Spinal cord (tissue), 10 donors: ENCODE measurements around the gene COL20A1. TPM values are rescaled to one million over a fixed set of nuclear protein-coding genes. Genes with fewer than 3 reads are reported as not detected.

Experiments
- DNase-seq, 6 donors: peaks; one replicate each; pipeline versions ENCODE4 v3.0.0 to v3.0.0-alpha.2; 2013 to 2015; ENCODE audit warnings: low spot score in 6 of 6, low read depth in 4 of 6
- H3K27ac ChIP-seq: one replicate; pipeline ENCODE4 v1.5.1; 2013; ENCODE audit warnings: low read depth, low read length, control low read depth
- H3K27me3 ChIP-seq: one replicate; pipeline ENCODE4 v1.6.1; 2013; ENCODE audit warnings: low read length; ENCODE audit not compliant: control insufficient read depth, insufficient read depth
- H3K36me3 ChIP-seq: one replicate; pipeline ENCODE4 v1.6.1; 2013; ENCODE audit warnings: low read length; ENCODE audit not compliant: control insufficient read depth, insufficient read depth
- H3K4me1 ChIP-seq: one replicate; pipeline ENCODE4 v1.6.1; 2013; ENCODE audit warnings: low read length; ENCODE audit not compliant: control insufficient read depth, insufficient read depth
- H3K4me3 ChIP-seq: one replicate; pipeline ENCODE4 v1.5.1; 2013; ENCODE audit warnings: low read depth, low read length, control low read depth
- H3K9me3 ChIP-seq: one replicate; pipeline ENCODE4 v1.6.1; 2013; ENCODE audit warnings: low read length; ENCODE audit not compliant: control insufficient read depth, insufficient read depth
- WGBS: methylation state at CpG from one replicate; pipeline ENCODE4 v1.1.5; 2013; ENCODE audit warnings: missing lambda C conversion rate; ENCODE audit not compliant: insufficient coverage; 5-methylcytosine and 5-hydroxymethylcytosine counted together
- polyA plus RNA-seq, 2 donors: library from polyadenylated mRNA; unstranded; fragments of 120-200 nt; gene quantifications; one replicate each; pipeline ENCODE4 v1.2.1, GENCODE V29; 2013; ENCODE audit not compliant: insufficient read length in 2 of 2
- total RNA-seq, 2 donors: library from RNA; depleted of rRNA in 1 of 2; stranded (reverse); fragments of 120-200 nt in 1 of 2; fragments of >200 nt in 1 of 2; gene quantifications; one replicate each; pipeline versions ENCODE4 v1.2.3 to v1.2.4, GENCODE V29; 2013 to 2014
- donor health status: healthy.

Gene COL20A1
- total and polyA plus RNA-seq, 4 donors = 10.3 to 50.9 (median 32.2) TPM

- DNase-seq = no peak
- Histone ChIP-seq H3K9me3 (no peaks in the 10 kb centered on the region), H3K4me1 (peaks cover 59% of the 10 kb centered on the region), H3K4me3 (no peak overlapping the region), H3K27ac (no peak overlapping the region), H3K36me3 (peaks cover 81% of the 10 kb centered on the region), H3K27me3 (no peaks in the 10 kb centered on the region)
- 76% methylated on average over 32 of the region's 33 CpGs for WGBS
Measured at GRCh38 chr20:63347081-63347741, 54.2 kb downstream of the COL20A1 start.

- 75% methylated on average over 45 of the region's 46 CpGs for WGBS
Measured at GRCh38 chr20:63347950-63348827, 55.2 kb downstream of the COL20A1 start.

GRCh38 chr20:63348828-63349515 lies 56.0 kb downstream of the COL20A1 start:
- Histone ChIP-seq H3K27ac (no peak overlapping the region), H3K4me3 (no peak overlapping the region), H3K36me3 (peaks cover 72% of the 10 kb centered on the region), H3K4me1 (peaks cover 64% of the 10 kb centered on the region), H3K9me3 (no peaks in the 10 kb centered on the region), H3K27me3 (no peaks in the 10 kb centered on the region)
- no peak for DNase-seq
- WGBS = 92% methylated on average over 26 of the region's 29 CpGs

More at GRCh38 chr20:63347950-63348827, 55.2 kb downstream of the COL20A1 start:
- H3K9me3 ChIP-seq = no peaks in the 10 kb centered on the region
- DNase-seq = no peak
- H3K27me3 ChIP-seq = no peaks in the 10 kb centered on the region
- H3K4me3 ChIP-seq = no peak overlapping the region
- no peak overlapping the region for H3K27ac ChIP-seq
- peaks cover 69% of the 10 kb centered on the region for H3K4me1 ChIP-seq
- H3K36me3 ChIP-seq = peaks cover 78% of the 10 kb centered on the region

GRCh38 chr20:63349516-63349895 lies 56.5 kb downstream of the COL20A1 start:
- H3K27me3 ChIP-seq = no peaks in the 10 kb centered on the region
- H3K36me3 ChIP-seq = peaks cover 77% of the 10 kb centered on the region
- no peak overlapping the region for H3K27ac ChIP-seq
- peaks cover 59% of the 10 kb centered on the region for H3K4me1 ChIP-seq
- no peak for DNase-seq
- WGBS = 96% methylated on average over 29 of the region's 29 CpGs
- no peaks in the 10 kb centered on the region for H3K9me3 ChIP-seq
- H3K4me3 ChIP-seq = no peak overlapping the region

DNA sequence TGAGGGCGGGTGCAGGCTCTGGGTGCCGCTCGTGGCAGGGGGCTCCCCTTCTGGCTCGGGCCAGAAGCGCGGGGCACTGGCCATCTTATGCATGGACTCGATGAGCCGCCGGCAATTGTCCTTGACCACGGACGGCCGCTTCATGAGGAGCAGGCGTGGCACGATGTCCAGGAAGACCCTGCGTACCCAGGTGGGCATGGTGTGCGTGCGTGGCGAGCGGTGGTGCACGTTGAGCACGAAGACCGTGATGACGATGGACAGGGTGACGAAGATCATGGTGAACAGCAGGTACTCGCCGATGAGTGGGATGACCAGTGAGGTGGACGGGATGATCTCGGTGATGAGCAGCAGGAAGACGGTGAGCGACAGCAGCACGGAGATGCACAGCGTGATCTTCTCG lies 57.2 kb downstream of the COL20A1 start:
- H3K27me3 ChIP-seq = no peaks in the 10 kb centered on the region
- H3K4me3 ChIP-seq = no peak overlapping the region
- H3K36me3 ChIP-seq = peaks cover 78% of the 10 kb centered on the region
- peaks cover 52% of the 10 kb centered on the region for H3K4me1 ChIP-seq
- DNase-seq = no peak
- no peak overlapping the region for H3K27ac ChIP-seq
- 97% methylated on average over 32 of the region's 33 CpGs for WGBS
- no peaks in the 10 kb centered on the region for H3K9me3 ChIP-seq

- H3K27me3 ChIP-seq = no peaks in the 10 kb centered on the region
- DNase-seq = no peak
- peaks cover 78% of the 10 kb centered on the region for H3K36me3 ChIP-seq
- H3K4me1 ChIP-seq = peaks cover 47% of the 10 kb centered on the region
- no peaks in the 10 kb centered on the region for H3K9me3 ChIP-seq
- WGBS = 91% methylated on average over 32 of the region's 46 CpGs
- no peak overlapping the region for H3K4me3 ChIP-seq
- H3K27ac ChIP-seq = no peak overlapping the region
Measured at GRCh38 chr20:63350597-63351325, 57.8 kb downstream of the COL20A1 start.

- H3K27me3 ChIP-seq = no peaks in the 10 kb centered on the region
- peaks cover 74% of the 10 kb centered on the region for H3K36me3 ChIP-seq
- no peak for DNase-seq
- no peak overlapping the region for H3K27ac ChIP-seq
- peaks cover 41% of the 10 kb centered on the region for H3K4me1 ChIP-seq
- no peaks in the 10 kb centered on the region for H3K9me3 ChIP-seq
- 88% methylated on average over 12 of the region's 12 CpGs for WGBS
- no peak overlapping the region for H3K4me3 ChIP-seq
Measured at GRCh38 chr20:63351326-63351700, 58.3 kb downstream of the COL20A1 start.

DNA sequence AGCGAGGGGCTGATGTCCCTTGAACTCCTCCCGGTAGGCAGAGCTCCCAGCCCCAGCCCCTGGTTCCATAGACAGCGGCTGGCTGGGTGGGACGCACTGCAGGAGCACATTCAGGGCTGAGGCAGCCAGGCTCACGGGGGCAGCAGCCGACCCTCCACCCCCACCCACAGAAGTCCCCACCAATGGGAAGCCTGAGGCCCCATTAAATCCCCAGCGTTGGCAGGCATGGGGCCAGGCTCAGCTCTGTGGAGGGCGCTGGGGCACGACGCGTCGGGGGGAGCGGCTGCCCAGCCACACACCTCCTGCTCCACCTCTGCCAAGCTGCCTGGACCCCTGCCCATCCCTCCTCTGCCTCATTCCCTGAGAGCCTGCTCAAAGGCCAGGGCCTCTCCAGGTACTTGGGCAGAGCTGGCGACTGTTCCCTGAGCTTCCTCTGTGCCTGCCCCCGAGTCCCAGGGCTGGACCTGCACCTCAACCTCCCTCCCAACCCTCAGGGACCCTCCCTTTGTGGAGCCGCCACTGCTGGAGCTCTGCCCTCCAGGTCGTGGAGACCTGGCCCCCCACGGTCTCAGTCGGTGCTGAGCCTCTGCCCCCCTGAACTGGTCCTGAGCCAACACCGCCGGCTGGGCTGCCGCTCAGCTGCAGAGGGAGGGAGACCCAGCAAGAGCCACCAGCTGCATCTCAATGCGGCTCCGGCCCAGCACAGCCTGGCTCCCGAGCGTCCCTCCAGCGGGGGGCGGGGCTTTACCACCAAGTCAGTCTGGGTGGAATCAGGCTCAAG lies 59.0 kb downstream of the COL20A1 start:
- Histone ChIP-seq H3K27ac (no peak overlapping the region), H3K36me3 (peaks cover 73% of the 10 kb centered on the region), H3K4me1 (peaks cover 34% of the 10 kb centered on the region), H3K27me3 (no peaks in the 10 kb centered on the region), H3K9me3 (no peaks in the 10 kb centered on the region), H3K4me3 (no peak overlapping the region)
- peak; percentile 21 to 91 (median 64) for DNase-seq
- 12% methylated on average over 28 of the region's 28 CpGs for WGBS
